B cell (primary cell): ENCODE data around the gene MAT1A.

Experiments used
- CTCF ChIP-seq: fragments of 200-600 bp; IDR thresholded peaks from one replicate; pipeline ENCODE4 v1.8.0; 2022; ENCODE audit warnings: antibody characterized with exemption, mild to moderate bottlenecking
- EZH2 ChIP-seq: IDR thresholded peaks from 2 replicates; pipeline ENCODE4 v1.6.1; 2012; ENCODE audit warnings: borderline replicate concordance, low read depth, mild to moderate bottlenecking, moderate library complexity, low read length; ENCODE audit not compliant: insufficient read depth, poor library complexity, severe bottlenecking

- TF ChIP-seq CTCF (no peak), EZH2 (no peak)
These were observed 32.7 kb upstream of the MAT1A start for GRCh38 chr10:80322158-80322557.
